Measurements from ENCODE around the gene C18orf32.

The C18orf32 gene

GRCh38 chr18:49441338-49441938 lies 45.6 kb downstream of the C18orf32 start:
- peaks cover 7% of the 10 kb centered on the region for H3K4me1 Mint-ChIP-seq (ENCODE audit: low read depth)
- H3K27me3 Mint-ChIP-seq (ENCODE audit: low read depth), result no peaks in the 10 kb centered on the region
- H3K4me3 Mint-ChIP-seq, result no peak overlapping the region
- no peak for DNase-seq (ENCODE audit: low spot score)
- no peaks in the 10 kb centered on the region for H3K36me3 Mint-ChIP-seq (ENCODE audit: low read depth)
- H3K27ac Mint-ChIP-seq, result no peak overlapping the region
- no peaks in the 10 kb centered on the region for H3K9me3 Mint-ChIP-seq

GRCh38 chr18:49435170-49435569 lies 51.9 kb downstream of the C18orf32 start:
- no peaks in the 10 kb centered on the region for H3K27me3 Mint-ChIP-seq (ENCODE audit: low read depth)
- H3K9me3 Mint-ChIP-seq, result no peaks in the 10 kb centered on the region
- peaks cover 3% of the 10 kb centered on the region for H3K4me1 Mint-ChIP-seq (ENCODE audit: low read depth)

GRCh38 chr18:49432602-49433001 lies 54.4 kb downstream of the C18orf32 start:
- no peaks in the 10 kb centered on the region for H3K9me3 Mint-ChIP-seq
- no peaks in the 10 kb centered on the region for H3K27me3 Mint-ChIP-seq (ENCODE audit: low read depth)
- no peaks in the 10 kb centered on the region for H3K4me1 Mint-ChIP-seq (ENCODE audit: low read depth)
- no peak overlapping the region for H3K27ac Mint-ChIP-seq
- no peak for DNase-seq (ENCODE audit: low spot score)
- H3K4me3 Mint-ChIP-seq, result no peak overlapping the region
- H3K36me3 Mint-ChIP-seq (ENCODE audit: low read depth), result peaks cover 13% of the 10 kb centered on the region

More at GRCh38 chr18:49435170-49435569, 51.9 kb downstream of the C18orf32 start:
- H3K36me3 Mint-ChIP-seq (ENCODE audit: low read depth), result no peaks in the 10 kb centered on the region
- DNase-seq (ENCODE audit: low spot score), result no peak
- H3K27ac Mint-ChIP-seq, result no peak overlapping the region
- no peak overlapping the region for H3K4me3 Mint-ChIP-seq

- Mint-ChIP-seq H3K27ac (no peak overlapping the region), H3K9me3 (no peaks in the 10 kb centered on the region), H3K4me1 (ENCODE audit: low read depth) (no peaks in the 10 kb centered on the region), H3K27me3 (ENCODE audit: low read depth) (no peaks in the 10 kb centered on the region), H3K4me3 (no peak overlapping the region), H3K36me3 (ENCODE audit: low read depth) (peaks cover 15% of the 10 kb centered on the region)
- no peak for DNase-seq (ENCODE audit: low spot score)
These were observed 55.7 kb downstream of the C18orf32 start for GRCh38 chr18:49431165-49431962.

All from T-helper 2 cell treated with Interferon-gamma antibody and Interleukin-4, amounts not matched to agents 5 μg/mL and 100 μg/mL, for 36 hours (primary cell).